GM19099 (cell line): ENCODE results near the gene ZFR2.

Source experiments
- POLR2A ChIP-seq: IDR thresholded peaks from 3 replicates; pipeline ENCODE4 v1.6.1; 2011; ENCODE audit warnings: low read depth; ENCODE audit not compliant: insufficient read length; ENCODE audit errors: extremely low read depth

ZFR2 gene

GRCh38 chr19:3882041-3882384 is 13.2 kb upstream of the ZFR2 start:
- TF ChIP-seq POLR2A = no peak

GRCh38 chr19:3881272-3882040 is 12.6 kb upstream of the ZFR2 start:
- TF ChIP-seq POLR2A = no peak

GRCh38 chr19:3880471-3881271 is 11.8 kb upstream of the ZFR2 start, which contains the start of gene ATCAY:
Gene ATCAY (plus strand): TSS chr19:3880685. CDS start chr19:3885768, 5,083 bp downstream.
- no peak for TF ChIP-seq POLR2A

GRCh38 chr19:3879656-3880055 is 10.8 kb upstream of the ZFR2 start:
- no peak for TF ChIP-seq POLR2A

- no peak for TF ChIP-seq POLR2A
These were observed 4.3 kb upstream of the ZFR2 start for GRCh38 chr19:3873151-3873550.

- TF ChIP-seq POLR2A = no peak
These were observed 668 bp downstream of the ZFR2 start for GRCh38 chr19:3867971-3868769.

GRCh38 chr19:3866910-3867638 is 1.8 kb downstream of the ZFR2 start:
- no peak for TF ChIP-seq POLR2A

- no peak for TF ChIP-seq POLR2A
These were observed 5.2 kb downstream of the ZFR2 start for GRCh38 chr19:3863648-3864047.

- TF ChIP-seq POLR2A = no peak
These were observed 5.9 kb downstream of the ZFR2 start for GRCh38 chr19:3862826-3863500.

- TF ChIP-seq POLR2A = no peak
These were observed 8.3 kb downstream of the ZFR2 start for GRCh38 chr19:3860499-3860898.

- no peak for TF ChIP-seq POLR2A
These were observed 11.3 kb downstream of the ZFR2 start for GRCh38 chr19:3857449-3858003.

GRCh38 chr19:3855320-3855719 is 13.5 kb downstream of the ZFR2 start:
- no peak for TF ChIP-seq POLR2A

- TF ChIP-seq POLR2A = no peak
These were observed 16.1 kb downstream of the ZFR2 start for GRCh38 chr19:3852614-3853254.

GRCh38 chr19:3852177-3852511 is 16.7 kb downstream of the ZFR2 start:
- TF ChIP-seq POLR2A = no peak
